BE2C (cell line): ENCODE measurements around the gene SRGAP3.

Experiments used
- DNase-seq: peaks from one replicate; pipeline ENCODE4 v3.0.0-alpha.2; 2020
- H3K27me3 ChIP-seq: fragments of 250-450 bp; sonication (Bioruptor Pico); 2 replicates; pipeline ENCODE4 v1.5.1; 2020; ENCODE audit warnings: mild to moderate bottlenecking
- H3K36me3 ChIP-seq: fragments of 250-450 bp; sonication (Bioruptor Pico); 2 replicates; pipeline ENCODE4 v1.5.1; 2020; ENCODE audit warnings: mild to moderate bottlenecking
- H3K4me1 ChIP-seq: fragments of 250-450 bp; sonication (Bioruptor Pico); 2 replicates; pipeline ENCODE4 v1.5.1; 2020
- H3K4me3 ChIP-seq: 2 replicates; pipeline ENCODE4 v1.5.1; 2011; ENCODE audit warnings: low read depth, low read length
- H3K9me3 ChIP-seq: fragments of 250-450 bp; sonication (Bioruptor Pico); 2 replicates; pipeline ENCODE4 v1.5.1; 2020
- CTCF ChIP-seq: IDR thresholded peaks from 2 replicates; pipeline ENCODE4 v1.5.1; 2012; ENCODE audit warnings: mild to moderate bottlenecking, low read depth, low read length

The SRGAP3 gene

GRCh38 chr3:9199775-9200174, 49.7 kb downstream of the SRGAP3 start:
- Histone ChIP-seq H3K4me3 (no peak overlapping the region), H3K36me3 (no peaks in the 10 kb centered on the region), H3K27me3 (no peaks in the 10 kb centered on the region), H3K4me1 (peaks cover 8% of the 10 kb centered on the region), H3K9me3 (no peaks in the 10 kb centered on the region)
- TF ChIP-seq CTCF, result no peak
- DNase-seq, result no peak

- Histone ChIP-seq H3K9me3 (no peaks in the 10 kb centered on the region), H3K4me3 (no peak overlapping the region), H3K36me3 (no peaks in the 10 kb centered on the region), H3K4me1 (peaks cover 4% of the 10 kb centered on the region; the same call in 1 of the 2 replicates), H3K27me3 (no peaks in the 10 kb centered on the region)
- no peak for TF ChIP-seq CTCF
- no peak for DNase-seq
These were observed 50.5 kb downstream of the SRGAP3 start for GRCh38 chr3:9198899-9199335.

GRCh38 chr3:9198261-9198660, 51.2 kb downstream of the SRGAP3 start:
- DNase-seq, result no peak
- no peak for TF ChIP-seq CTCF
- Histone ChIP-seq H3K27me3 (no peaks in the 10 kb centered on the region), H3K9me3 (no peaks in the 10 kb centered on the region), H3K36me3 (no peaks in the 10 kb centered on the region), H3K4me1 (peaks cover 4% of the 10 kb centered on the region; the same call in 1 of the 2 replicates), H3K4me3 (no peak overlapping the region)

GRCh38 chr3:9196020-9196419, 53.4 kb downstream of the SRGAP3 start:
- H3K27me3 ChIP-seq, result no peaks in the 10 kb centered on the region
- H3K4me3 ChIP-seq, result no peak overlapping the region
- TF ChIP-seq CTCF, result no peak

GRCh38 chr3:9195390-9195789, 54.1 kb downstream of the SRGAP3 start:
- Histone ChIP-seq H3K27me3 (no peaks in the 10 kb centered on the region), H3K4me1 (no peaks in the 10 kb centered on the region), H3K36me3 (no peaks in the 10 kb centered on the region), H3K4me3 (no peak overlapping the region), H3K9me3 (no peaks in the 10 kb centered on the region)
- DNase-seq, result no peak
- TF ChIP-seq CTCF, result no peak

More at GRCh38 chr3:9196020-9196419, 53.4 kb downstream of the SRGAP3 start:
- H3K4me1 ChIP-seq, result peaks cover 4% of the 10 kb centered on the region; the same call in 1 of the 2 replicates
- no peaks in the 10 kb centered on the region for H3K36me3 ChIP-seq
- H3K9me3 ChIP-seq, result no peaks in the 10 kb centered on the region
- peak; percentile 65 for DNase-seq

- Histone ChIP-seq H3K4me3 (no peak overlapping the region), H3K9me3 (no peaks in the 10 kb centered on the region), H3K27me3 (no peaks in the 10 kb centered on the region), H3K36me3 (no peaks in the 10 kb centered on the region), H3K4me1 (no peaks in the 10 kb centered on the region)
- no peak for DNase-seq
- TF ChIP-seq CTCF, result no peak
These were observed 54.8 kb downstream of the SRGAP3 start for GRCh38 chr3:9194509-9195184.
